ENCODE measurements around the gene SMPD3.

- TF ChIP-seq CTCF (conservative IDR thresholded peaks at IDR 0.05; ENCODE audit: low read depth, low read length) (no peak), EZH2 (IDR thresholded peaks at IDR 0.05; ENCODE audit: borderline replicate concordance, low read depth, low read length, poor library complexity, severe bottlenecking) (no peak)
Measured at GRCh38 chr16:68429076-68429854, 19.0 kb downstream of the SMPD3 start.
